ENCODE measurements around the gene RIPK4.

The RIPK4 gene

DNA sequence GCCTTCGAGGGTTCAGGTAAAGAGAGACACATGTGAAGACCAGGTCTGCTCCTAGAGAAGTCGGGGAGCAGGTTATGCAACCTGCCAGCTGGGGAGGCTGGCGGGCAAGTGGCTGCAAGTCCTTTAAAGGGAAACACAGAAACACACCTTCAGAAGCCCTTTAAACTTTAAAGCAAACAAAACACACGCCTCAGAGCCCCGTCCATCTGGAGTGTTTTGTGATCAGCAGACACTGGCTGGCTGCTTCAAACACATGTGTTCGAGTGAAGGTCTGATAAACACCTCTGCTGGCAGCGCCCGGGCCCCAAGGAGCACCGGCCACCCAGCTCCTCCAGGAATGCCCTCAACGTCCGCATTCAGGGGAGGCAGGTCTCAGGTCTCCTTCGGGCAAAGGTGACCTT, 15.2 kb downstream of the RIPK4 start:
- no peak for DNase-seq

GRCh38 chr21:41750532-41751151, 16.2 kb downstream of the RIPK4 start:
- DNase-seq, result no peak

- no peak for DNase-seq
These were observed 16.8 kb downstream of the RIPK4 start for GRCh38 chr21:41750051-41750450.

- no peak for DNase-seq
These were observed 17.6 kb downstream of the RIPK4 start for GRCh38 chr21:41749286-41749685.

- DNase-seq, result no peak
These were observed 18.7 kb downstream of the RIPK4 start for GRCh38 chr21:41747943-41748738.

- DNase-seq, result no peak
These were observed 20.2 kb downstream of the RIPK4 start for GRCh38 chr21:41746744-41747006.

DNA sequence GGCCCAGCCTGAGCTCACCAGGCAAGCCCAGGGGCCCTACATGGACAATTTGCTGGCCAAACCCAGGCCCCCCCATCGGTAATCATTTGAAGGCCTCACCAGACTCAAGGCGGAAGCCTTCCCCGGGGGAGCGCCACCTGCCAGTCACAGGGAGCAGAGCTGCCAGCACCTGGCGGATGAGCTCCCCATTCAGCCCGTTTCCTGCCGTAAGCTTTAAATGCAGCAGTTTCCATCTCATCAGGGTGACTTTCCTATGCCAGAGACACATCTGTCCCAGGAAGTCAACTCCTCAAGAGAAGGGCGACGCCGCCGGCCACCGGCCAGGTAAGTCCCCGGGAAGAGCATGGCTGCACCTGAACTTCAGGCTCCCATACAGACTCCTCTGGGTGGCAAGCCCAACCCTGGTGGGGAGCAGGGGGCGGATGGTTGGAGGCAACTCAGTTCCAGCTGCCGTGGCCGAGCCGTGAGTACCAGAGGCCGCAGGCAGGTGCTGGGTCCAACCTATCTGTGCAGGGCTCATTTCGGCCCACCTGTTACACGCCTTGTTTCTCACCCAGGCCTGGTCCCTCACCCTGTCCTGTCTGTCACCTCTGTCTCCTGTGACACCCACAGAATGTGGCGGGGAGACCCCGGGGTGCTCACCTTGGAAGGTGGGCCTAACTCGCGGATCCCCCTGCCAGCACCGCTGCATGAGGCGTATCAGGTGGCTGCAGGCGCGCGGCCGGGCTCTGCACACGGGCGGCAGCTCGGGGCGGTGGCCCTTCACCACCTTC, 20.7 kb downstream of the RIPK4 start:
- no peak for DNase-seq

DNA sequence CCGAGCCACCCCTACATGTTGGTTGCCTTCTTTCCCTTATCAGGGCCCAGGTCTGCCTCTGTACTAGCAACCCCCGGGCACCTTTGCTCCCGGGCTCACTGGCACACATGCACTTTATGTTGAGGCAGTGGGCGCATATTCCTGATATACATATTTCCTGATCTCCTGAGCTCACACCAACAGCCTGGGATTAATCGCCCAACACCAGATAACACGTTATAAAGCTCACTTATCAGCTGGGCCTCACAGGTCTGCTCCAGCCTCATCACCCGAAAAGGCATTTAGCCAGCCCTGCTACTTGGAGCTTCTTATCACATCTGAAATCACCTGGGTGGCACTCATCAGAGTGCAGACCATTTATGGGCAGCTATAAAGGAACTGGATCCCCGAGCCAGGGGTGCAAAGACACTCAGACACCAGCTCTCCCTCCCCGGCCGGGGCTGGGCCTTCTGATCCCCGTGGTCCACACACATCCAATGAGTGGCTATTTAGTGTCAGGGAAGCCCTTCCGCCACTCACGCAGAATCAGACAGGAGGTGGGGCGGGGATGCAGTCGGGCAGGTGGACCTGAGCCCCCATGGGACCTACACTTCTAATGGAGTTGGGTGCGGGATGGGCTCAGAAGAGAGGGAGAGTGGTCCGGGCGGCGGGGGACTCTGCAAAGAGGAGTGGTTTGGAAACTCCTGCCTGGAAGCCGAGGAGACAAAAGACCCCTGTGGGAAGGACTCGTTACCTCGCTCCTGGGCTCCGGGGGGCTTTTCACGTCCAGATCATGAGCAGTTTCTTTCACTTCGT, 21.6 kb downstream of the RIPK4 start:
- no peak for DNase-seq

DNA sequence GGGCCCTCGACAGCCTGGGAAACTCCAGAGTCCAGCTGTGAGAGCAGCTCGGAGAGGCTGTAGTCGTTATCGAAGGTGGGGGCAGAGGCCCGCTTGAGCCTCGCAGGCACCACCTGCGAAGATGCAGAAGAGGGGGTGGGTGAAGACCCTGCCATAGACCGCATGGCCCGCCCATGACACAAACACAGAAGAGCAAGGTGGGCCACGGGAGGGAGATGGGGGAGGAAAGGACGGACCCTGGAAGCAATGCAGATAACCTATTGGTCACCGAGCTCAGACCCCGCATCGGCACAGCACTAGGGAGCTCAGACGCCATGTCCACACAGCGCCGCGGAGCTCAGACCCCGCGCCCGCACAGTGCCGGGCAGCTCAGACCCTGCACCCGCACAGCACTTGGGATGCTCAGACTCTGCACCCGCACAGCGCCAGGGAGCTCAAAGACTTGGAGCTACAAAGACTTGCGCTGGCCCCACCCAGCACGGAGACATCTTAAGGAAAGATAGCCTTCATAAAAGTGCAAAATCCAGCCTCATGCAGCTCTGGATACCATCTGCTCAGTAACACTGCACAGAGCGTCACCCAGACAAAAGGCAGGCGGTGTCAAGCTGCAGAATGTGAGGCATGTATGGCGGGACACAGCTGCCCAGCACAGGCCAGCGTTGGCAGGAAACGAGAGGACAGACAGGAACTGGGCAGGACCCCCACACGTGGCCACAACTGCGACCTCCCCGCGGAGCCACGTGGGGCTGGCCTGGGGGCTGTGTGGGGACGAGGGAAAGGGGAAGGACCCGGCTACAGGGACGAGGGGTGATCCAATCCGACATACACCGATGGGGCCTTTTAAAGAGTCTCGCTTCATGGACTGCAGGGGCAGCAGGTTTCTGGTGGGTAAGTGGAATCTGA, 22.6 kb downstream of the RIPK4 start:
- DNase-seq, result no peak

GRCh38 chr21:41743321-41744027, 23.4 kb downstream of the RIPK4 start:
- no peak for DNase-seq

DNA sequence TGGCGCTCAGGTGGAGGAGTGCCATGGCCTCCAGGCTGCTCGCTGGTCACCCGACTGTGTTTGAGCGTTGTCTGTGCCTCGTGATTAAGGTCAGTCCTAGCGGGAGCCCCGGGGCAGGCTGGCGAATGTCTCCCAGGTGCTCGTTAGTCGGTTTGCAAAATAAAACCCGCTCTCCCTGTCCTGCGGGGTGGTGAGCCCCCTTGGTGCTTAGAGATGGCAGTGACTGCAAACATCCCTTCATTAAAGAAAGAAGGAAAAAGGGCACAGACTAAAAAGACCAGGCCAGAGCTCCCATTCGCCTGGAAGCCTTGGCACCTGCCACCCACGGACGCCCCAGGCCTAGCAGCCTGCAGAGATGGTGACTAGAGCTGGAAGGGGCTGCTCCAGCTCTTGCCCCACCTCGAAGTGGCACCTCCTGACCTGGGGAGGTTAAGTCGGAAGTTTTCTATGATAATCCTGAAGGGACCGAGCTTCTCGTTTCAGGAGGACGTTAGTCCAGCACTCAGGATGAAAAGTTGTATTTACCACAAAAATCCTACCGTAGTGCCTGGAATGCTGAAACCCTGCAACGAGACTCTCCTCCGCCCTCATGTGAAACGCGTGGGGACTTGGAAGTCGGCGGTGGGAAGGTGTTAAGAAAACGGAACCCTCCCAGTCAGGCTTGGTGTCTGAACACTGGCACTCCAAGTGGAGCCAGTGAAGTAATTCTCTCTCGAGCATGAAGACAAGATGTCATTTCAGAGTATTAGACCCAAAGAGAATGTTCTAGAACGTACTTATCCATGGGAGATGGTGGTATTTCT, 24.6 kb downstream of the RIPK4 start:
- no peak for DNase-seq

GRCh38 chr21:41741253-41742072, 25.4 kb downstream of the RIPK4 start:
- DNase-seq, result no peak

- no peak for DNase-seq
These were observed 26.1 kb downstream of the RIPK4 start for GRCh38 chr21:41740604-41741252.

- DNase-seq, result no peak
These were observed 26.9 kb downstream of the RIPK4 start for GRCh38 chr21:41739936-41740335.

- no peak for DNase-seq
These were observed 27.8 kb downstream of the RIPK4 start for GRCh38 chr21:41739011-41739410.

DNA sequence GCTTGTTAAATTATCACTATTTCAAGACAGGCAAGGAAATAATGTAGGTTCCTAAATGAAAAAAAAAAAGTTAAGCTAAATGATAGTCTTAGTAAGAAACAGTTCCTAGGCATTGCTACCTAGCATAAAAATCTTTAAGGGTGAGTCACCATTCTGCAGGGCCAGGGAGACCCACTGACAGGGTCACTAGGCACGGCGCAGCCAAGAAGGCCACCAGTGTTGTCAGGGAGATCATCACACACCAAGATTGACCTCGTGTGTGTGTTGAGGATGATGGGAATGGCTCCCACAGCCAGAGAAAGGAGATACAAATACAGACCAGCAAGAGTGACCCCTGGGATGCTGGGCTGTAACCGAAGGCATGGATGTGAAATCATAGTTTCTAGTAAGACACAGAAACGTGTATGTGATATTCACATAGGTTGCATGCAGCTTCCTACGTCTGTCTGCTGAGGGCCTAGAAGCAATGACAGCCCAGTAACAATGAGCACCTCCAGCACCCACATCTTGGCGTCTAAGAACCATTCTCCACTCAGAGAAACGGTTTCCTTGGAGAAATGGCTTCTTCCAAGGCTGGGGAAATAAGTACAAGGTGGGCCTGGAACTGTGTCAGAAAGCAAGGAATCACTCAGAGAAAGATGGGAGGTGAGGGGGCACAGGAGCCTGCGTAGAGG, 29.1 kb downstream of the RIPK4 start:
- DNase-seq, result no peak

- DNase-seq, result no peak
These were observed 30.4 kb downstream of the RIPK4 start for GRCh38 chr21:41736423-41736822.

GRCh38 chr21:41733951-41734689, 32.7 kb downstream of the RIPK4 start:
- no peak for DNase-seq
